Measurements from ENCODE around the gene TOGARAM1. TPM values are rescaled to one million over a fixed set of nuclear protein-coding genes. Genes with fewer than 3 reads are reported as not detected.

TOGARAM1 gene
- total RNA-seq, 4 donors from 2014 or later: 9.9 to 19.5 (median 16.8) TPM

DNA sequence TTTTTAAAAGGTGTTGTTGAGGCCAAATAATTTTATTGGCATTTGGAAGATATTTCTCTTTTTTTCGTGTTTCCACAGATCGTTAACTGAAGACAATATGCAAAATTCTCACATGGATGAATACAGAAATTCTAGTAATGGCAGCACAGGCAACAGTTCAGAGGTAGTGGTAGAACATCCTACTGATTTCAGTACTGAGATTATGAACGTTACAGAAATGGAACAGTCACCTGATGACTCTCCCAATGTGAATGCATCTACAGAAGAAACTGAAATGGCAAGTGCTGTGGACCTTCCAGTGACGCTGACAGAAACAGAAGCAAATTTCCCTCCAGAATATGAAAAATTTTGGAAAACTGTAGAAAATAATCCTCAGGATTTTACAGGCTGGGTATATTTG lies 133.2 kb downstream of the TOGARAM1 start:
- 88 to 90% methylated on average over 4 of the region's 4 CpGs for WGBS, 2 donors
- intact Hi-C loops (cut with DNase I; ENCODE audit: low total_unique reads): no loop called here

DNA sequence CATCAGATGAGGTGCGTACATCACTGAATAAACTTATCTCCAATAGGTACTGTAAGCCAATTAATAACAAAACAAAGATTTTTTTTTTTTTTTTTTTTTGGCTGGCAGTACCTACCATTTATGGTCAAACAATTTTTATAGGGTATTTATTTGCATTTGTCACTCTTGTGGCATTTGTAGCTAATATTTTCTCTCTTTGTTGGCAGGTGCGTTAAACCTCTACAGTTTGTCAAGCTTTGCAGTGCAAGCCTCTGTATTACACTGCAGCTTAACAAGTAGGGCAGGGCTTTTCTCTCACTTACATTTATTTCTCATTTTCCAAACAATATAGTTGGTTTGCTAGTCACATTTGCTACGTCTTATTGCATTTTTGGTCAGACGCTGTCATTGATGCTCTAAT lies 134.2 kb downstream of the TOGARAM1 start:
- intact Hi-C loops (cut with DNase I; ENCODE audit: low total_unique reads): no loop called here
- no peak for TF ChIP-seq POLR2A (IDR thresholded peaks at IDR 0.05)
- TF ChIP-seq, protein P1, sequence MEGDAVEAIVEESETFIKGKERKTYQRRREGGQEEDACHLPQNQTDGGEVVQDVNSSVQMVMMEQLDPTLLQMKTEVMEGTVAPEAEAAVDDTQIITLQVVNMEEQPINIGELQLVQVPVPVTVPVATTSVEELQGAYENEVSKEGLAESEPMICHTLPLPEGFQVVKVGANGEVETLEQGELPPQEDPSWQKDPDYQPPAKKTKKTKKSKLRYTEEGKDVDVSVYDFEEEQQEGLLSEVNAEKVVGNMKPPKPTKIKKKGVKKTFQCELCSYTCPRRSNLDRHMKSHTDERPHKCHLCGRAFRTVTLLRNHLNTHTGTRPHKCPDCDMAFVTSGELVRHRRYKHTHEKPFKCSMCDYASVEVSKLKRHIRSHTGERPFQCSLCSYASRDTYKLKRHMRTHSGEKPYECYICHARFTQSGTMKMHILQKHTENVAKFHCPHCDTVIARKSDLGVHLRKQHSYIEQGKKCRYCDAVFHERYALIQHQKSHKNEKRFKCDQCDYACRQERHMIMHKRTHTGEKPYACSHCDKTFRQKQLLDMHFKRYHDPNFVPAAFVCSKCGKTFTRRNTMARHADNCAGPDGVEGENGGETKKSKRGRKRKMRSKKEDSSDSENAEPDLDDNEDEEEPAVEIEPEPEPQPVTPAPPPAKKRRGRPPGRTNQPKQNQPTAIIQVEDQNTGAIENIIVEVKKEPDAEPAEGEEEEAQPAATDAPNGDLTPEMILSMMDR (IDR thresholded peaks at IDR 0.05): no peak
- DNase-seq (ENCODE audit: low spot score in 2 of 2): no peak
- no peak overlapping the region for H3K4me3 ChIP-seq (ENCODE audit: low read depth, poor library complexity, severe bottlenecking)
- WGBS, 2 donors: 97% methylated on average over 4 of the region's 4 CpGs

More for the DNA sequence above, 133.2 kb downstream of the TOGARAM1 start:
- no peak for DNase-seq (ENCODE audit: low spot score in 2 of 2)
- H3K4me3 ChIP-seq (ENCODE audit: low read depth, poor library complexity, severe bottlenecking): no peak overlapping the region
- TF ChIP-seq, protein P1 (IDR thresholded peaks at IDR 0.05): no peak
- TF ChIP-seq POLR2A (IDR thresholded peaks at IDR 0.05): no peak

DNA sequence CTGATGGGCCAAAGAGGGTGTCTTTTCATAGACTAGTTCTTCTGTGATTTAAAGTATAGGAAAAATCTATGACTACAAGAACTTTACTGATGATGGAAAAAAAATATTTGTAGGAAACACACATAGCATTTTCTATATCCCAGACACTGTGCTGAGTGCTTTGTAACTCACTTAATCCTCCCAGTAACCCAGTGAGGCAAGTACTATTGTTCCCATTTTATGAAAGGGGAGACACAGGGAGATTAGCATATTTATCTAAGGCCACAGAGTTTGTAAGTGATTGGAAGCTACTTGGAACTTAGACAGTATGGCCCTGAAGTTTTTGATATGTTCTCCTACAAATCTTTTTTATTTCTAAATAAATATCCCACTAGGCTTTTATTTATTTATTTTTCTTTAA lies 141.8 kb downstream of the TOGARAM1 start:
- no peak overlapping the region for H3K4me3 ChIP-seq (ENCODE audit: low read depth, poor library complexity, severe bottlenecking)
- TF ChIP-seq, protein P1 (IDR thresholded peaks at IDR 0.05): no peak
- no peak for TF ChIP-seq POLR2A (IDR thresholded peaks at IDR 0.05)
- intact Hi-C loops (cut with DNase I; ENCODE audit: low total_unique reads): no loop called here
- no peak for DNase-seq (ENCODE audit: low spot score in 2 of 2)

DNA sequence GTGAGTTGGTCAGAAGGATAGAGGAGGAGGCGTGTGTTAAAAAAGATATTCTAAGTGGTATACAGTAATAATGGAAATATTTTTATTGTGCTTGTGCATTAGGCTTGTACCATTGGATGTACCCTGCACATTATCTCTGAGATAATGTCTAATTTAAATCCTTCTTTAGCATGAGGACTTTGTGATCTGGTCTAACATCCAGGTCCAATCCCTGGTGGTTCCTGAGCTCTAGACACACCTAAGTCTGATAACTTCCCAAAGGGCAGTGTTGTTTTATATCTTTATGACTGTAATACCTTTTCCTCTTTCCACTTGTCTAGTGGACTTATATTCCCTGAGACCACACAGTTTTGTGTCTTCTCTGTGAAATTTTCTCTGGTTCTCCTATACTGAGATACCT lies 142.6 kb downstream of the TOGARAM1 start:
- intact Hi-C loops (cut with DNase I; ENCODE audit: low total_unique reads): no loop called here
- no peak overlapping the region for H3K4me3 ChIP-seq (ENCODE audit: low read depth, poor library complexity, severe bottlenecking)
- DNase-seq (ENCODE audit: low spot score in 2 of 2): no peak
- no peak for TF ChIP-seq POLR2A (IDR thresholded peaks at IDR 0.05)
- TF ChIP-seq, protein P1 (IDR thresholded peaks at IDR 0.05): no peak
- WGBS, 2 donors: 98 to 100% methylated on average over 1 of the region's 1 CpG

DNA sequence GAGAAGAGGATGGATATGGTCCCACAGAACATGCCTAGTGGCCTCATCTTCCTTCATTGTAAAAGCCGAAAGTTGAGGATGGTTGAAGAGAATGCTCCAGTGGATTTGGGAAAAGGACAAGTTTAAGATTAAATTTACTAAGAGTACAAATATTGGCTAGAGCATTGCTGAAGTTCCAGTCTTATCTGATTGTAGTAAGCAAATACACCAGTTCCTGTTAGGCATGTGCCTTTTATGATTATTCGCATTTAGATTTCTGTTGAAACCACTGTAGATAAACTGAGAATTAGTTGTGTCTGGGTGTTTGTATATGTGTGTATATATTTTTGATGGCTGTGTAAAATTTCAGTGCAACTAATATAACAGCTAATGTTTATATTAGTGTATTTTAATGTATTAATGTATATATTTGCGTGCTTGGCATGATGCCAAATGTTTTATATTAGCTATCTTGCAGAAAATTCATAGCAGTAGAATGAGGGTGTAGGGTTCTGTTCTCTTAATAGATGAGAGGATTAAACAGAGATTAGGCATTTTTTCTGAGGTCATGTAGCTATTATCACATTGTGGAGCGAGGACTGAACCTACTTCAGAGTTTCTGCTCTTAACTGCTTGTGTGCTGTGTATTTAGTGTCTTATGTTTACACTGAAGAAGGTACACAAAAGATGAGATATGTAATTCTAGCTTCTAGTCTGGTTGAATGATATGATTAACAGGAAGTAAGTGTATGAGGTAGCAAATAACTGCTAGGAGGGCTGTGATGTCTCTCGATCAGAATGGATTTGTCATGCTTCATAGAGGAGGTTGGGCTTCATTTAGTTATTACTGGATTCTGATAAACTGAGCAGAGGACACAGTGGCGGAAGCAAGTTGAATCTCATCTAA lies 151.1 kb downstream of the TOGARAM1 start:
- no peak for TF ChIP-seq POLR2A (IDR thresholded peaks at IDR 0.05)
- TF ChIP-seq, protein P1 (IDR thresholded peaks at IDR 0.05): no peak
- intact Hi-C loops (cut with DNase I; ENCODE audit: low total_unique reads): no loop called here
- no peak overlapping the region for H3K4me3 ChIP-seq (ENCODE audit: low read depth, poor library complexity, severe bottlenecking)
- WGBS, 2 donors: 84 to 85% methylated on average over 6 of the region's 6 CpGs
- no peak for DNase-seq (ENCODE audit: low spot score in 2 of 2)

All from lower leg skin (tissue), 4 donors.